ENCODE results near the gene ERI3.

GRCh38 chr1:44240802-44241671, 114.0 kb downstream of the ERI3 start:
- TF ChIP-seq CTCF (conservative IDR thresholded peaks at IDR 0.05; ENCODE audit: low read depth, low read length) (no peak), POLR2A (IDR thresholded peaks at IDR 0.05; ENCODE audit: low read depth, low read length) (no peak), CHD1 (IDR thresholded peaks at IDR 0.05; ENCODE audit: low read depth, low read length) (no peak), MAFK (IDR thresholded peaks at IDR 0.05; ENCODE audit: low read depth, low read length) (no peak), CEBPB (IDR thresholded peaks at IDR 0.05; ENCODE audit: low read depth, low read length) (no peak), ELK1 (IDR thresholded peaks at IDR 0.05; ENCODE audit: borderline replicate concordance, low read depth, low read length) (no peak), RAD21 (IDR thresholded peaks at IDR 0.05; ENCODE audit: low read length) (no peak), NFE2L2 (IDR thresholded peaks at IDR 0.05; ENCODE audit: low read depth, low read length) (no peak)

Data from IMR-90 (cell line).